Endodermal cell (in vitro differentiated cells): ENCODE measurements around the gene MID1. TPM values are rescaled to one million over a fixed set of nuclear protein-coding genes. Genes with fewer than 3 reads are reported as not detected.

Experiments used
- DNase-seq: peaks from one replicate; pipeline ENCODE4 v3.0.0-alpha.2; 2017
- H3K27ac ChIP-seq: 2 replicates; pipeline ENCODE4 v1.5.1; 2013; ENCODE audit warnings: mild to moderate bottlenecking, low read depth, low read length, moderate library complexity
- H3K27me3 ChIP-seq: 2 replicates; pipeline ENCODE4 v1.6.1; 2013; ENCODE audit warnings: mild to moderate bottlenecking, low read length, moderate library complexity; ENCODE audit not compliant: insufficient read depth, control insufficient read depth, poor library complexity, severe bottlenecking
- H3K36me3 ChIP-seq: 2 replicates; pipeline ENCODE4 v1.7.0; 2013; ENCODE audit warnings: mild to moderate bottlenecking, low read length, moderate library complexity; ENCODE audit not compliant: control insufficient read depth, insufficient read depth
- H3K4me1 ChIP-seq: one replicate; pipeline ENCODE4 v1.7.0; 2013; ENCODE audit warnings: low read length; ENCODE audit not compliant: control insufficient read depth, insufficient read depth
- H3K4me3 ChIP-seq: 2 replicates; pipeline ENCODE4 v1.5.1; 2013; ENCODE audit warnings: mild to moderate bottlenecking, low read length, moderate library complexity
- H3K9ac ChIP-seq: 2 replicates; pipeline ENCODE4 v1.6.1; 2013; ENCODE audit warnings: mild to moderate bottlenecking, low read length, moderate library complexity; ENCODE audit not compliant: poor library complexity, severe bottlenecking; ENCODE audit errors: extremely low read depth
- H3K9me3 ChIP-seq: 2 replicates; pipeline ENCODE4 v1.6.1; 2013; ENCODE audit warnings: mild to moderate bottlenecking, low read length, moderate library complexity; ENCODE audit not compliant: control insufficient read depth
- H3K27ac Mint-ChIP-seq: 2 replicates; pipeline ENCODE4 v1.8.0; 2020; ENCODE audit warnings: mixed read lengths
- H3K27me3 Mint-ChIP-seq: 2 replicates; pipeline ENCODE4 v1.8.0; 2021; ENCODE audit warnings: mild to moderate bottlenecking, mixed read lengths; ENCODE audit not compliant: insufficient read depth
- H3K36me3 Mint-ChIP-seq: 2 replicates; pipeline ENCODE4 v1.8.0; 2020; ENCODE audit warnings: low read depth, mixed read lengths
- H3K4me1 Mint-ChIP-seq: 2 replicates; pipeline ENCODE4 v1.8.0; 2020; ENCODE audit warnings: mixed read lengths
- H3K4me3 Mint-ChIP-seq: 2 replicates; pipeline ENCODE4 v1.8.0; 2020; ENCODE audit warnings: mild to moderate bottlenecking, moderate library complexity, mixed read lengths
- H3K9me3 Mint-ChIP-seq: 2 replicates; pipeline ENCODE4 v1.8.0; 2020; ENCODE audit warnings: mild to moderate bottlenecking, mixed read lengths
- WGBS, 2 experiments: methylation state at CpG; one replicate each; pipeline versions ENCODE4 v1.1.5 to v1.1.7; 2013; ENCODE audit warnings: missing lambda C conversion rate in 2 of 2, mixed read lengths in 1 of 2; ENCODE audit not compliant: insufficient coverage in 1 of 2, insufficient read length in 1 of 2; 5-methylcytosine and 5-hydroxymethylcytosine counted together
- total RNA-seq, 2 donors: library from RNA; stranded (reverse); fragmentation: NEBNext Ultra II Directional in 1 of 2; extraction: Animal tissue kit (Norgen Biotek cat#: 25700) in 1 of 2; gene quantifications; 2 replicates in 1 of 2; 3 replicates in 1 of 2; pipeline ENCODE4 v1.2.1, GENCODE V29; 2021
- TF ChIP-seq, protein P1 (sequence below): fragments of 200-600 bp; sonication (generic); conservative IDR thresholded peaks from 2 replicates; pipeline ENCODE4 v1.5.0; 2021; ENCODE audit warnings: antibody characterized with exemption, mild to moderate bottlenecking

MID1 gene
- total RNA-seq, 2 donors from 2014 or later = 23.5 to 24.9 TPM

DNA sequence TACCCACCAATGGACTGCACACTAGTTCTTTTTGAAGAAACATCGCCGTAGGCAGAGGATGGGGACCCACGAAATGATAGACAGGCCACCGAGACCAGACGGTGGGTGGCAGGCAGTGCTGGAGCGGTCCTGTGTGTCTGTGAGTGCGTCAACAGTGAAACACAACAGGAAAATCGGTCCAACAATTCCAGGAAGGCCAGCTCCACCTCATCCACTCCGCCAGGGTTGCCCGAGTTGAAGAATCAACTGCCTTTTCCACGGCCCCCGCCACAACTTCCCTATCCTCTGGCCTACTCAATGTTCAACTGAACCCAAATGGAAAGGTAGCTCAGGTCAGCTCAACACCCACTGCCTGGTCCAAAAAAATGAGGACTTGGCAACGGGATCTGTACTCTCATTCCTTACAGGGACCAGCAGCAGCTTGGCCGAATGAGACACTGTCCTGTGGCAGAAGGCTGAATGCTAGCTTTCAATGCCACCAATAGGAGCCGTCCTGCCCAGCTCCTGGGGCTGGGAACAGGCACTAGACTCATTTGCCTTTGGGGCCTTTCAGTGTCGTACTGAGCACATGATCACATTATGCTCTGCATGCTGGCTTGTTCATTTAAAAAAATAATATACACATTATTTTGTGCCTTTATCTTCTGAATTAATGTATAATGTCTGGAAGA lies 43.5 kb downstream of the MID1 start:
- Mint-ChIP-seq H3K27ac (no peak overlapping the region), H3K4me3 (no peak overlapping the region), H3K36me3 (no peaks in the 10 kb centered on the region), H3K9me3 (peaks cover 55% of the 10 kb centered on the region), H3K27me3 (no peaks in the 10 kb centered on the region), H3K4me1 (peaks cover 10% of the 10 kb centered on the region)
- TF ChIP-seq, protein P1, sequence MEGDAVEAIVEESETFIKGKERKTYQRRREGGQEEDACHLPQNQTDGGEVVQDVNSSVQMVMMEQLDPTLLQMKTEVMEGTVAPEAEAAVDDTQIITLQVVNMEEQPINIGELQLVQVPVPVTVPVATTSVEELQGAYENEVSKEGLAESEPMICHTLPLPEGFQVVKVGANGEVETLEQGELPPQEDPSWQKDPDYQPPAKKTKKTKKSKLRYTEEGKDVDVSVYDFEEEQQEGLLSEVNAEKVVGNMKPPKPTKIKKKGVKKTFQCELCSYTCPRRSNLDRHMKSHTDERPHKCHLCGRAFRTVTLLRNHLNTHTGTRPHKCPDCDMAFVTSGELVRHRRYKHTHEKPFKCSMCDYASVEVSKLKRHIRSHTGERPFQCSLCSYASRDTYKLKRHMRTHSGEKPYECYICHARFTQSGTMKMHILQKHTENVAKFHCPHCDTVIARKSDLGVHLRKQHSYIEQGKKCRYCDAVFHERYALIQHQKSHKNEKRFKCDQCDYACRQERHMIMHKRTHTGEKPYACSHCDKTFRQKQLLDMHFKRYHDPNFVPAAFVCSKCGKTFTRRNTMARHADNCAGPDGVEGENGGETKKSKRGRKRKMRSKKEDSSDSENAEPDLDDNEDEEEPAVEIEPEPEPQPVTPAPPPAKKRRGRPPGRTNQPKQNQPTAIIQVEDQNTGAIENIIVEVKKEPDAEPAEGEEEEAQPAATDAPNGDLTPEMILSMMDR = no peak
- H3K9ac ChIP-seq = no peak overlapping the region
- no peak for DNase-seq
- 91% methylated on average over 16 of the region's 16 CpGs; no CpG with 5 or more reads in 1 of the 2 experiments for WGBS, 2 experiments
- no peaks in the 10 kb centered on the region for H3K36me3 ChIP-seq
- no peaks in the 10 kb centered on the region for H3K4me1 ChIP-seq
- H3K4me3 ChIP-seq = no peak overlapping the region
- H3K27me3 ChIP-seq = no peaks in the 10 kb centered on the region
- peak overlapping the region; percentile 38 for H3K27ac ChIP-seq
- no peaks in the 10 kb centered on the region for H3K9me3 ChIP-seq

DNA sequence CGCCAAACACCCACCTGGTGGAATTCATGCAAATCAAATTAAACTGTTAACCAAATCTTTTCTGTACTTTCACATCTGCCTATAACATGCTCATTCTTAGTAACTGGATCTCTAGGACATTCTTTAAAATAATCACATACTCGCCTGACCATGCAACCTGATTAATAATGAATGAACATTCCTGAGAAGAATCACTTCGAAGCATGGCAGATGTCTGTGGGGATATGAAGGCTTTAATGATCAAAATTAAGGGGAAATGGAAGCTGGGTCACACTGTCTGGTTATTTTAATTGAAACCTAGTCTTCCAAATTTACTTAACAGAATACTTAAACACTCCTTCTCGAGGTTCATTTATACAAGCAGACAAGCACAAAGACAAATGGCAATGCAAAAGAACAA lies 44.2 kb downstream of the MID1 start:
- TF ChIP-seq, protein P1 = no peak
- no peak overlapping the region for H3K4me3 ChIP-seq
- no peaks in the 10 kb centered on the region for H3K4me1 ChIP-seq
- no peaks in the 10 kb centered on the region for H3K36me3 Mint-ChIP-seq
- H3K9me3 ChIP-seq = no peaks in the 10 kb centered on the region
- no peak overlapping the region for H3K4me3 Mint-ChIP-seq
- no peak overlapping the region for H3K27ac Mint-ChIP-seq
- peaks cover 55% of the 10 kb centered on the region for H3K9me3 Mint-ChIP-seq
- no peaks in the 10 kb centered on the region for H3K27me3 Mint-ChIP-seq
- peak overlapping the region; percentile 38 for H3K27ac ChIP-seq
- no peak overlapping the region for H3K9ac ChIP-seq
- H3K27me3 ChIP-seq = no peaks in the 10 kb centered on the region
- DNase-seq = no peak
- 80 to 96% methylated on average over 2 to 4 of the region's 4 CpGs for WGBS, 2 experiments
- peaks cover 10% of the 10 kb centered on the region for H3K4me1 Mint-ChIP-seq
- no peaks in the 10 kb centered on the region for H3K36me3 ChIP-seq

DNA sequence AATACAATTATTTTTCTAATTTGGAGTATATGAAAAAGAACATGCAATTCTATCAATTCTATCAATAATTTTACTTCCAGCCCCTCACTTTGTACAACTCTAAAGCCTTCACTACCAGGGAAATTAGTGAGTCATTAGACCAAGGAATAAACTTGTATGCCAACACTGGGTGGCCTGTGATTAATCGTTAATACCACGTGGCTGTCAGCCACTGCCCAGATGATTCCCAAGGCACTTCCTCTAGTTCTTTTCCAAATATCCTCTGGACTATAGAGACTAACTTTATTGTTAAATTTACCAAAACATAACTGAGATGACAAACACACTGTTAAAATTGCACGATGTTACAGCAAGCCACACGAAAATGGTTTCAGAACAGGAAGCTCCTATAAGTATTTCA lies 45.7 kb downstream of the MID1 start:
- Mint-ChIP-seq H3K27me3 (no peaks in the 10 kb centered on the region), H3K36me3 (no peaks in the 10 kb centered on the region), H3K9me3 (peaks cover 70% of the 10 kb centered on the region), H3K4me3 (no peak overlapping the region), H3K4me1 (peaks cover 10% of the 10 kb centered on the region), H3K27ac (no peak overlapping the region)
- H3K9me3 ChIP-seq = no peaks in the 10 kb centered on the region
- DNase-seq = no peak
- H3K4me1 ChIP-seq = no peaks in the 10 kb centered on the region
- no peaks in the 10 kb centered on the region for H3K27me3 ChIP-seq
- H3K36me3 ChIP-seq = no peaks in the 10 kb centered on the region
- H3K9ac ChIP-seq = no peak overlapping the region
- H3K4me3 ChIP-seq = no peak overlapping the region
- TF ChIP-seq, protein P1 = no peak
- WGBS, 2 experiments = 86 to 100% methylated on average over 1 to 4 of the region's 4 CpGs
- no peak overlapping the region for H3K27ac ChIP-seq
